ENCODE results near the gene MVP.
"Not testable (repeated sequence)": the region's sequence is repeated elsewhere in the genome, so short reads cannot be mapped to it uniquely, and the experiment has no call there.

The MVP gene

DNA sequence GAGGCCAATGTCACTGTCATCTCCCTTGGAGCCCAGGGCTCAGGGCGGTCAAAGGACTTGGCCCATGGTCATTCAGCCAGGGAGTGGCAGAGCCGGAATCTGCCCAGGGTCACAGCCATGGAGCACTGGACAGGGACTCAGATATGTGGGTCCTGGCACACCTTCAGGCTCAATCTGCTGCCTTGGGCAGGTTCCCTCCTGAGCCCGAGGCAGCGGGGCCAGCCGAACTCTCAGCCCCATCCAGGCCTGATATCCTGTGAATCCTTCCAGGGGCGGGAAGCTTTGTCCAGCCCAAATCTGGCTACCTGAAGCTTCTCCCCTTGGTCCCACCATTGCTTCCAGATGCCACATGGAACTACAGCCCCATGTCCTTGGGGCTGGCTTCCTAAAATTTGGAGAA lies 54.9 kb downstream of the MVP start:
- DNase-seq (ENCODE audit: low read depth): no peak

DNA sequence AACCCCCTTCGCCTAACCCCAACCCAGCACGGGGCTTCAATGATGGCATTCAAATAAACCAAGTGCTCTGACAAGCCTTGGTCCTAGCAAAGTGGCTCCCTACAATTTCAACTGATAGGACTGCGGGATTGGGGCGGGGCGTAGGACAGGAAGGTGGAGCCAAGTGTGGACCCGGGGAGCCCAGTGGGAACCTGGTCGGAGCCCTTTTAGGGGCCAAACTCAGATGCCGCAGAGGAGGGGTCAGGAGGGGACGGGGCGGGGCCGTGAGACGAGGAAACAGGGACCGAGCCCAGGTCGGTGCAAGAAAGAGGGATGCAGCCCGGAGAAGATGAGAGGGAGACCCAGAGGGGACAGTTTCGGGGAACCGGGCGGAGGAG lies 55.9 kb downstream of the MVP start:
- no peak for DNase-seq (ENCODE audit: low read depth)

GRCh38 chr16:29876594-29877249 lies 56.5 kb downstream of the MVP start:
- no peak for DNase-seq (ENCODE audit: low read depth)

DNA sequence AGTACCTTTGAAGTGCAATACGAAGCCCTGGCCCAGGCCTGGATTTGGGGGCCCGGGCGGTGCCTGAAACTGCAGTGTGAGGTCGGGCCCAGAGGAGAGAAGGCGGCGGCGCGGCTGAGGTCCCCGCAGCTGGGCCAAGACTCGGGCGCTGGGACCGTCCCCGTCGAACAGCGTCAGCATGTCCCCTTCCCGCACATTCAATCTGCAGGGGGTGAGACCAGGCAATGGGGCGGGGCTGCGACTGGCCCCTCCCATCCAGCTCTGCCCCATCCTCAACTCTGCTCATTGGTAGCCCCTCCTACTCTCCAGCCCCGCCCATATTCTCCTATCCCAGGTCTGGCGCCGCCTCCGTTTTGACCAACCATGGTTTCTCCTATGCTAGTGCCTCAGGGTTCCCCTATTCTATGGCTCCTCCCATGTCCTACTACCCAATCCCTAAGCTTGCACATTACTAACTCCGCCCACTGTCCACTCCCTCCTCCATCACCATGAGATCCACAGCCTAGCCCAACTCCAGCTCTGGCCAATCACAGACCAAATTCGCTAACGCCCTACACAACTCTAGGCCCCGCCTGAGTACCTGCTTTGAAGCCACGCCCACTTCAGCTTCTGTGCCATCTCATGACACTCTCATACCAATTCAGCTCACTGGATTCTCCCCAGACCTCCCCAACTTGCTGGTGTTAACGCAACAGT lies 57.2 kb downstream of the MVP start:
- DNase-seq (ENCODE audit: low read depth): no peak

- no peak for DNase-seq (ENCODE audit: low read depth)
Measured at GRCh38 chr16:29878172-29878571, 57.9 kb downstream of the MVP start.

GRCh38 chr16:29881050-29881449 lies 60.8 kb downstream of the MVP start:
- DNase-seq (ENCODE audit: low read depth): no peak

DNA sequence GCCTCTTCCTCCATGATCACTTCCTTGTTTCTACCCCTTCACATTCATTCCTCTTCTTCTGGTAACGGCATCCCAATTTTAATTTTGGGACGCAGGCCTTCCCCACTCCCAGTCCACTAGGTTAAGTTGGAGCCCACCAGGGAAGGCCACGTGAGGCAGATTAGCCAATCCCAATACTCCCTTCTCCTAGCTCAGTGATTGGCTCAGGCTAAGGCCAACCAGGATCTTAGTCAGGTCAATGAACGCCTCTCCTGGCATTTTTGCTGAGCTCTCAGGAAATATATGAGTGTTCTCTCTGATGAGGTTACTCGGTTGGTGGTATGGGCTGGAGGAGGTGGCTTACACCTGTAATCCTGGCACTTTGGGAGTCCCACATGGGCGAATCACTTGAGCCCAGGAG lies 63.7 kb downstream of the MVP start:
- no peak for DNase-seq (ENCODE audit: low read depth)

GRCh38 chr16:29889372-29889771 lies 69.1 kb downstream of the MVP start:
- not testable (repeated sequence) for DNase-seq (ENCODE audit: low read depth)

GRCh38 chr16:29891525-29892457 lies 71.5 kb downstream of the MVP start:
- no peak for DNase-seq (ENCODE audit: low read depth)

- no peak for DNase-seq (ENCODE audit: low read depth)
Measured at GRCh38 chr16:29892458-29892813, 72.2 kb downstream of the MVP start.

DNA sequence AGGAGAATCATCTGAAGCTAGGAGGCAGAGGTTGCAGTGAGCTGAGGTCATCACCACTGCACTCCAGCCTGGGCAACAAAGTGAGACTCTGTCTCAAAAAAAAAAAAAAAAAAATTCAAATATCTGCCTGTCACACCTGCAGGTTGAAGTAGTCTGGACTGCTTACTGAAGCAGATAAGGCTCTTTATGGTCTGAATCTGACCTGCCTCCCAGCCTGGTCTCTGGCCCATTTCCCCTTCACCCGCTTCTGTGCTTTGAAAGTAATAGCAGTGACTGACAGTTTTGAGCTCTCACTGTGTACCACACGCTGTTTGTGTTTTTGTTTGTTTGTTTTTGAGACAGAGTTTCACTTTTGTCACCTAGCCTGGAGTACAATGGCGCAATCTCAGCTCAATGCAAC lies 73.3 kb downstream of the MVP start:
- DNase-seq (ENCODE audit: low read depth): no peak

DNA sequence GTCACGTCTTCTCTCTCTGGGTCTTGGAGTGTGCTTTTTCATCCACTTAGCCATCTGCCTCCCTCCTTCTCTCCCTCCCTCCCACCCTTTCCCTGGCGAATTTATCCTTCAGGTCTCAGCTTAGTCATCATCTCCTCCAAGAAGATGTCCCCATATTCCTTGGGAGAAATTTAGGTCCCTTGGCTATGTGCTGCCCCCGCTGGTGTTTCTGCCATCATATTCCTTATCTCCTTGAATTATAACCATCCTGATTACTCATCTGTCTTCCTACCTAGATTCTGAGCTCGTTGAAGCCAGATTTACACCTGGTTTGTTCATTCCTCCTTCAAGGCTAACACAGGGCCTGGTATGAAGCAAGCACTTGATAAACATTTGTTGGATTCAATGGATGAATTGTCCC lies 74.1 kb downstream of the MVP start:
- DNase-seq (ENCODE audit: low read depth): no peak

DNA sequence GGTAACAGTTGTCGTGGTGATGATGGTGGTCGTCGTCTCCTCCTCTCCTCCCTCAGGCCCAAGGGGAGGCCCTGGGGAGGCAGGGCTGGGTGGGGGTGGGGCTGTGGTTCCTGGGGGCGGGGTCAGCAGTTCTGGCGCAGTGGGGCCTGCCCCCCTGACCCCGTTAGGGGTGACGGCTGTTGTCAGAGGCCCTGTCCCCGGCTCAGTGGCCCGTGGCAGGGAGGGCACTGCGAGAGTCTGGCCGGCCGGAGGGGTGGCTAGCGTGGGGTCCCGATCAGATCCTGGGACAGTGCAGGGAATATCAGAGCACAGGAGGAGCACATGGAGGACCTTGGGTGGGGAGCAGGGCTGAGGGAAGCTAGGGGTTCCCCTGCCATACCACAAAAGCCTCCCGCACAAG lies 76.6 kb downstream of the MVP start:
- no peak for DNase-seq (ENCODE audit: low read depth)

- no peak for DNase-seq (ENCODE audit: low read depth)
Measured at GRCh38 chr16:29897333-29897732, 77.1 kb downstream of the MVP start.
